Sigmoid colon (tissue), 4 donors: Measurements from ENCODE around the gene C11orf42.

Source experiments
- EP300 ChIP-seq, 4 donors: sonication (generic); formaldehyde crosslinking; IDR thresholded peaks; one replicate each; pipeline ENCODE4 v1.6.1; 2017; ENCODE audit warnings: antibody characterized with exemption in 4 of 4
- POLR2A ChIP-seq, 2 donors: fragments of 450-650 bp; IDR thresholded peaks; one replicate each; pipeline ENCODE4 v1.6.1; 2016; ENCODE audit warnings: antibody characterized with exemption in 2 of 2, mild to moderate bottlenecking in 2 of 2, moderate library complexity in 2 of 2
- TF ChIP-seq, protein P1 (sequence below), 4 experiments: fragments of 450-650 bp in 3 of 4; fragments of 200-600 bp in 1 of 4; IDR thresholded peaks; one replicate each; pipeline ENCODE4 v1.5.1; 2016 to 2019; ENCODE audit warnings: antibody characterized with exemption in 4 of 4, mild to moderate bottlenecking in 3 of 4, moderate library complexity in 2 of 4

DNA sequence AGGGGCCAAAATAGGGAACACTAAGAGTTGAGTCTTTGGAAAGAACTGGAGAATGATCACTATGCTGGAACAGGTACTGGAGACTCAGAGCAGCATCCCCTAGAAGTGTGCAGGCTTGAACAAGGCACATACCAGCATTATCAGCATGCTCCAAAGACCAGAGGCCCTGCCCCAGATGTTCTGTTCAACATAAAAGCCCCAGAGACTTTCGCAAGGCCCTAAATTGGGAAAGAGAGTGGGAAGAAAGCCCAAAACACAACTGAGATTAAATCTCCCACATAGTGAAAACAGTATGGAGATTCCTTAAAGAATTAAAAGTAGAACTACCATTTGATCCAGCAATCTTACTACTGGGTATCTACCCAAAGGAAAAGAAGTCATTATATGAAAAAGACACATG is 42.9 kb downstream of the C11orf42 start:
- TF ChIP-seq POLR2A (IDR thresholded peaks at IDR 0.05) = no peak
- TF ChIP-seq, protein P1, sequence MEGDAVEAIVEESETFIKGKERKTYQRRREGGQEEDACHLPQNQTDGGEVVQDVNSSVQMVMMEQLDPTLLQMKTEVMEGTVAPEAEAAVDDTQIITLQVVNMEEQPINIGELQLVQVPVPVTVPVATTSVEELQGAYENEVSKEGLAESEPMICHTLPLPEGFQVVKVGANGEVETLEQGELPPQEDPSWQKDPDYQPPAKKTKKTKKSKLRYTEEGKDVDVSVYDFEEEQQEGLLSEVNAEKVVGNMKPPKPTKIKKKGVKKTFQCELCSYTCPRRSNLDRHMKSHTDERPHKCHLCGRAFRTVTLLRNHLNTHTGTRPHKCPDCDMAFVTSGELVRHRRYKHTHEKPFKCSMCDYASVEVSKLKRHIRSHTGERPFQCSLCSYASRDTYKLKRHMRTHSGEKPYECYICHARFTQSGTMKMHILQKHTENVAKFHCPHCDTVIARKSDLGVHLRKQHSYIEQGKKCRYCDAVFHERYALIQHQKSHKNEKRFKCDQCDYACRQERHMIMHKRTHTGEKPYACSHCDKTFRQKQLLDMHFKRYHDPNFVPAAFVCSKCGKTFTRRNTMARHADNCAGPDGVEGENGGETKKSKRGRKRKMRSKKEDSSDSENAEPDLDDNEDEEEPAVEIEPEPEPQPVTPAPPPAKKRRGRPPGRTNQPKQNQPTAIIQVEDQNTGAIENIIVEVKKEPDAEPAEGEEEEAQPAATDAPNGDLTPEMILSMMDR (IDR thresholded peaks at IDR 0.05) = no peak
- TF ChIP-seq EP300 (IDR thresholded peaks at IDR 0.05) = no peak
